ENCODE results near the gene CRACDL. TPM values are rescaled to one million over a fixed set of nuclear protein-coding genes. Genes with fewer than 3 reads are reported as not detected.

Gene CRACDL
- total RNA-seq, 2 experiments from 2014 or later = 0.36 to 1.5 TPM

DNA sequence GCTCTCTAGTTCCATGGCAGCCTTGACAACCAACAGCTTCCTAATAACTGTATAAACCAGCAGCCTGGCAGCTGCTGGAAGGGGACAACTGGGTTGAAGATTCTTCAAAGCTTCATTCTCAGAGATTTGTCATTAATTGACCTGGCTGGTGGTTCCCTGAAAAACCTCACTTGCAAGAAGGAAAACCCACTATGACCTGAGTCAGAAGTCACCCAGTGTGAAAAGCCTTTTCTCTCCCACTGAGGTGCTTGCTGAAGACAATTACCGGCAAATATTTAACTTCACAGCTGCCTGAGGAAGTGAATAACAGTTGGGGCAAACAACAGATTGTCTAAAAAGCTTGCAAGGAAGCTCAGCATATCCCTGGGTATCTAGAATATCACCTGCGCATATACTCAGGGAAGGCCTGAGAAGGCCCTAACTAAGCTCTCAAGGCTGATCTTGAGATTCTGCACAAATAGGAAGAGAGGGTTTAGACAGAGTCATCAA lies 49.9 kb downstream of the CRACDL start:
- no peak for ATAC-seq (ENCODE audit: poor library complexity)
- CTCF ChIA-PET = no interaction called here
- H3K9me3 ChIP-seq (ENCODE audit: control insufficient read depth in 1 of 2, insufficient read depth in 1 of 2, low read length in 2 of 2) = peaks cover 16 to 30% of the 10 kb centered on the region in 2 experiments
- DNase-seq = no peak
- H3K27ac ChIP-seq (ENCODE audit: low read depth in 1 of 2, low read length in 2 of 2) = no peak overlapping the region
- H3K27ac Mint-ChIP-seq = no peak overlapping the region
- POLR2A ChIA-PET = no interaction called here
- no peaks in the 10 kb centered on the region for H3K4me1 Mint-ChIP-seq (ENCODE audit: low read depth)
- H3K27me3 Mint-ChIP-seq = peaks cover 19% of the 10 kb centered on the region
- no peaks in the 10 kb centered on the region for H3K4me1 ChIP-seq (ENCODE audit: insufficient read depth, low read length)
- no peaks in the 10 kb centered on the region for H3K36me3 ChIP-seq (ENCODE audit: insufficient read depth, low read length)
- no peak overlapping the region for H3K4me3 ChIP-seq (ENCODE audit: low read length)
- TF ChIP-seq, protein P1, sequence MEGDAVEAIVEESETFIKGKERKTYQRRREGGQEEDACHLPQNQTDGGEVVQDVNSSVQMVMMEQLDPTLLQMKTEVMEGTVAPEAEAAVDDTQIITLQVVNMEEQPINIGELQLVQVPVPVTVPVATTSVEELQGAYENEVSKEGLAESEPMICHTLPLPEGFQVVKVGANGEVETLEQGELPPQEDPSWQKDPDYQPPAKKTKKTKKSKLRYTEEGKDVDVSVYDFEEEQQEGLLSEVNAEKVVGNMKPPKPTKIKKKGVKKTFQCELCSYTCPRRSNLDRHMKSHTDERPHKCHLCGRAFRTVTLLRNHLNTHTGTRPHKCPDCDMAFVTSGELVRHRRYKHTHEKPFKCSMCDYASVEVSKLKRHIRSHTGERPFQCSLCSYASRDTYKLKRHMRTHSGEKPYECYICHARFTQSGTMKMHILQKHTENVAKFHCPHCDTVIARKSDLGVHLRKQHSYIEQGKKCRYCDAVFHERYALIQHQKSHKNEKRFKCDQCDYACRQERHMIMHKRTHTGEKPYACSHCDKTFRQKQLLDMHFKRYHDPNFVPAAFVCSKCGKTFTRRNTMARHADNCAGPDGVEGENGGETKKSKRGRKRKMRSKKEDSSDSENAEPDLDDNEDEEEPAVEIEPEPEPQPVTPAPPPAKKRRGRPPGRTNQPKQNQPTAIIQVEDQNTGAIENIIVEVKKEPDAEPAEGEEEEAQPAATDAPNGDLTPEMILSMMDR (IDR thresholded peaks at IDR 0.05) = no peak
- H3K9me3 Mint-ChIP-seq = peaks cover 12% of the 10 kb centered on the region
- peaks cover 0 to 3% of the 10 kb centered on the region in 2 experiments for H3K27me3 ChIP-seq (ENCODE audit: control insufficient read depth in 1 of 2, insufficient read depth in 2 of 2, low read length in 2 of 2)
- intact Hi-C loops (cut with DNase I, micrococcal nuclease) = no loop called here
- H3K36me3 Mint-ChIP-seq (ENCODE audit: low read depth) = peaks cover 8% of the 10 kb centered on the region
- no peak overlapping the region for H3K4me3 Mint-ChIP-seq

DNA sequence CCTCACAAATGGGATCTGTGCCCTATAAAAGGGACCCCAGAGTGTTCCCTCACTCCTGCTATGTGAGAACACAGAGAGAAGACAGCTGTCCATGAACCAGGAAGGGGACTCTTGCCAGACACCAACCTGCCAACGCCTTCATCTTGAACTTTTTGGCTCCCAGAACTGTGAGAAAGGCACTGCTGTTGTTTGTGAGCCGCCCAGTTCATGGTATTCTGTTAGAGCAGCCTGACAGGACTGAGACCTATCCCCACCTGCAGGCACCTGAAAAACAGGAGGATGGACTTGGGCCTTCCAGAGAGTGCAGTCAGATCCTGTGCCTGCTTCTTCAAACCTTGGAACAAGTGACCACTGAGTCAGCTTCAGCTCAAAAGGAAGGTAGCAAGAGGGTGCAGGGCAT lies 51.4 kb downstream of the CRACDL start:
- H3K36me3 Mint-ChIP-seq (ENCODE audit: low read depth) = peaks cover 8% of the 10 kb centered on the region
- no peak overlapping the region for H3K27ac Mint-ChIP-seq
- intact Hi-C loops (cut with DNase I, micrococcal nuclease) = no loop called here
- no peak for ATAC-seq (ENCODE audit: poor library complexity)
- H3K9me3 Mint-ChIP-seq = peaks cover 12% of the 10 kb centered on the region
- H3K27ac ChIP-seq (ENCODE audit: low read depth in 1 of 2, low read length in 2 of 2) = no peak overlapping the region
- peaks cover 16 to 30% of the 10 kb centered on the region in 2 experiments for H3K9me3 ChIP-seq (ENCODE audit: control insufficient read depth in 1 of 2, insufficient read depth in 1 of 2, low read length in 2 of 2)
- peaks cover 0 to 3% of the 10 kb centered on the region in 2 experiments for H3K27me3 ChIP-seq (ENCODE audit: control insufficient read depth in 1 of 2, insufficient read depth in 2 of 2, low read length in 2 of 2)
- POLR2A ChIA-PET = no interaction called here
- no peak overlapping the region for H3K4me3 ChIP-seq (ENCODE audit: low read length)
- H3K36me3 ChIP-seq (ENCODE audit: insufficient read depth, low read length) = no peaks in the 10 kb centered on the region
- no peaks in the 10 kb centered on the region for H3K4me1 ChIP-seq (ENCODE audit: insufficient read depth, low read length)
- CTCF ChIA-PET = no interaction called here
- peaks cover 19% of the 10 kb centered on the region for H3K27me3 Mint-ChIP-seq
- DNase-seq = no peak
- no peak overlapping the region for H3K4me3 Mint-ChIP-seq
- TF ChIP-seq, protein P1 (IDR thresholded peaks at IDR 0.05) = no peak
- H3K4me1 Mint-ChIP-seq (ENCODE audit: low read depth) = no peaks in the 10 kb centered on the region

DNA sequence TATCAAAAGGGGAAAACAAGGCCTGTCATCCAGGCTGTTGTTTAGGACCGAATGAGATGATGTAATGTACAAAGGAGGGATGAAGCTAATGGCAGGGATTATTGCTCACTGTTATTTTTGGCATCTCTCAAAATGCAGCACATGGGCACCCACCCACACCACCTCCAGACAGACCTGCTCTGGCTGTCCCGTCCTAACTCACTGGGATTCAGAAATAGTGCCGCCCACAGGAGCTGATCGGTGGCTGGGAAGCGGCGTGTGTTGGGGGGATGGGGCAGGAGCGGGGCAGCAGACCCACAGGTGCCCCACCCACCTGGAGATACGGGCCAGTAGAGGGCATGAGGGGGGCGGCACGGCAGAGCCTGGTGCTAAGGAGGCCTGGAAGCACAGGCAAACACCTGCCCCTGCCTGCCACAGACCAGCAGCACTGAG lies 52.2 kb downstream of the CRACDL start:
- H3K9me3 Mint-ChIP-seq = peaks cover 12% of the 10 kb centered on the region
- DNase-seq (no peak), ATAC-seq (ENCODE audit: poor library complexity) (no peak)
- Histone ChIP-seq H3K9me3 (ENCODE audit: control insufficient read depth in 1 of 2, insufficient read depth in 1 of 2, low read length in 2 of 2) (peaks cover 14 to 30% of the 10 kb centered on the region in 2 experiments), H3K27me3 (ENCODE audit: control insufficient read depth in 1 of 2, insufficient read depth in 2 of 2, low read length in 2 of 2) (peaks cover 0 to 3% of the 10 kb centered on the region in 2 experiments), H3K4me3 (ENCODE audit: low read length) (no peak overlapping the region), H3K27ac (ENCODE audit: low read depth in 1 of 2, low read length in 2 of 2) (no peak overlapping the region), H3K4me1 (ENCODE audit: insufficient read depth, low read length) (no peaks in the 10 kb centered on the region), H3K36me3 (ENCODE audit: insufficient read depth, low read length) (no peaks in the 10 kb centered on the region)
- H3K36me3 Mint-ChIP-seq (ENCODE audit: low read depth) = peaks cover 8% of the 10 kb centered on the region
- peaks cover 19% of the 10 kb centered on the region for H3K27me3 Mint-ChIP-seq
- H3K4me1 Mint-ChIP-seq (ENCODE audit: low read depth) = no peaks in the 10 kb centered on the region
- ChIA-PET CTCF (no interaction called here), POLR2A (no interaction called here)
- TF ChIP-seq, protein P1 (IDR thresholded peaks at IDR 0.05) = no peak
- intact Hi-C loops (cut with DNase I, micrococcal nuclease) = no loop called here
- H3K4me3 Mint-ChIP-seq = no peak overlapping the region
- H3K27ac Mint-ChIP-seq = no peak overlapping the region

Measured in CD4-positive, alpha-beta T cell (primary cell).